ENCODE results near the gene DENND4A. TPM values are rescaled to one million over a fixed set of nuclear protein-coding genes. Genes with fewer than 3 reads are reported as not detected.

DENND4A gene
- total RNA-seq, 1 donor from 2014 or later, result 32.5 TPM

- intact Hi-C loops (cut with DNase I), result no loop called here
- ATAC-seq, result peak; percentile 3
- no peak overlapping the region for H3K4me3 ChIP-seq
- no peak overlapping the region for H3K27ac ChIP-seq
- TF ChIP-seq CTCF (IDR thresholded peaks at IDR 0.05), result no peak
- H3K36me3 ChIP-seq, result no peaks in the 10 kb centered on the region
- no peaks in the 10 kb centered on the region for H3K27me3 ChIP-seq
- peaks cover 14% of the 10 kb centered on the region for H3K4me1 ChIP-seq
- H3K9me3 ChIP-seq, result no peaks in the 10 kb centered on the region
- DNase-seq, result no peak
Measured at GRCh38 chr15:65641768-65642475, 150.2 kb downstream of the DENND4A start.

- H3K9me3 ChIP-seq, result no peaks in the 10 kb centered on the region
- TF ChIP-seq CTCF (IDR thresholded peaks at IDR 0.05), result no peak
- H3K27me3 ChIP-seq, result no peaks in the 10 kb centered on the region
- intact Hi-C loops (cut with DNase I), result no loop called here
- DNase-seq, result no peak
- H3K4me3 ChIP-seq, result no peak overlapping the region
- no peak for ATAC-seq
- H3K36me3 ChIP-seq, result no peaks in the 10 kb centered on the region
- no peak overlapping the region for H3K27ac ChIP-seq
- peaks cover 14% of the 10 kb centered on the region for H3K4me1 ChIP-seq
Measured at GRCh38 chr15:65639509-65639908, 152.6 kb downstream of the DENND4A start.

- peak; percentile 86 for ATAC-seq
- Histone ChIP-seq H3K36me3 (no peaks in the 10 kb centered on the region), H3K9me3 (no peaks in the 10 kb centered on the region), H3K4me1 (peaks cover 14% of the 10 kb centered on the region), H3K27me3 (no peaks in the 10 kb centered on the region), H3K4me3 (no peak overlapping the region), H3K27ac (no peak overlapping the region)
- DNase-seq, result no peak
- intact Hi-C loops (cut with DNase I), result no loop called here
- TF ChIP-seq CTCF (IDR thresholded peaks at IDR 0.05), result peak; percentile 81
Measured at GRCh38 chr15:65638681-65639089, 153.4 kb downstream of the DENND4A start.

GRCh38 chr15:65638109-65638508, 154.0 kb downstream of the DENND4A start:
- Histone ChIP-seq H3K4me3 (no peak overlapping the region), H3K9me3 (no peaks in the 10 kb centered on the region), H3K36me3 (no peaks in the 10 kb centered on the region), H3K27me3 (no peaks in the 10 kb centered on the region), H3K27ac (no peak overlapping the region), H3K4me1 (peaks cover 14% of the 10 kb centered on the region)
- ATAC-seq (peak; percentile 20), DNase-seq (no peak)
- no peak for TF ChIP-seq CTCF (IDR thresholded peaks at IDR 0.05)
- intact Hi-C loops (cut with DNase I), result no loop called here

GRCh38 chr15:65634356-65634755, 157.7 kb downstream of the DENND4A start:
- DNase-seq (no peak), ATAC-seq (no peak)
- Histone ChIP-seq H3K27ac (no peak overlapping the region), H3K27me3 (no peaks in the 10 kb centered on the region), H3K36me3 (no peaks in the 10 kb centered on the region), H3K9me3 (no peaks in the 10 kb centered on the region), H3K4me1 (peaks cover 10% of the 10 kb centered on the region), H3K4me3 (no peak overlapping the region)
- TF ChIP-seq CTCF (IDR thresholded peaks at IDR 0.05), result no peak
- intact Hi-C loops (cut with DNase I), result no loop called here

- H3K27ac ChIP-seq, result no peak overlapping the region
- no peak overlapping the region for H3K4me3 ChIP-seq
- no peak for DNase-seq
- H3K4me1 ChIP-seq, result peaks cover 8% of the 10 kb centered on the region
- H3K27me3 ChIP-seq, result no peaks in the 10 kb centered on the region
- no peak for TF ChIP-seq CTCF (IDR thresholded peaks at IDR 0.05)
- no peaks in the 10 kb centered on the region for H3K9me3 ChIP-seq
- ATAC-seq, result no peak
- no peaks in the 10 kb centered on the region for H3K36me3 ChIP-seq
- intact Hi-C loops (cut with DNase I), result no loop called here
Measured at GRCh38 chr15:65633752-65634151, 158.3 kb downstream of the DENND4A start.

All from upper lobe of right lung (tissue), 1 donor.